K562 (cell line): ENCODE data around the gene EHD2. TPM values are rescaled to one million over a fixed set of nuclear protein-coding genes. Genes with fewer than 3 reads are reported as not detected.

Source experiments
- FIP1L1 ChIP-seq: fragments of 200-400 bp; formaldehyde crosslinking; IDR thresholded peaks from 2 replicates; pipeline ENCODE4 v1.6.1; 2018; ENCODE audit warnings: mild to moderate bottlenecking, low read depth, low read length; ENCODE audit not compliant: poor library complexity, severe bottlenecking
- GABPA ChIP-seq: fragments of 200-800 bp; sonication (Bioruptor generic); conservative IDR thresholded peaks from 2 replicates; pipeline ENCODE4 v1.6.1; 2016; ENCODE audit warnings: low read depth, missing genetic modification characterization, missing compliant biosample characterization
- KDM2B ChIP-seq: fragments of 250-450 bp; sonication (Bioruptor Pico); IDR thresholded peaks from 2 replicates; pipeline ENCODE4 v1.8.0; 2021; ENCODE audit warnings: mild to moderate bottlenecking, moderate library complexity
- LEF1 ChIP-seq: fragments of 450-650 bp; IDR thresholded peaks from 2 replicates; pipeline ENCODE4 v1.6.1; 2016; ENCODE audit warnings: mild to moderate bottlenecking
- MEIS2 ChIP-seq: fragments of 450-650 bp; IDR thresholded peaks from 2 replicates; pipeline ENCODE4 v1.6.1; 2014; ENCODE audit warnings: mild to moderate bottlenecking; ENCODE audit not compliant: partially characterized antibody
- MTA2 ChIP-seq: fragments of 450-650 bp; IDR thresholded peaks from 2 replicates; pipeline ENCODE4 v1.6.1; 2016; ENCODE audit warnings: low read depth
- NCOA6 ChIP-seq: fragments of 450-650 bp; IDR thresholded peaks from 2 replicates; pipeline ENCODE4 v1.6.1; 2017; ENCODE audit warnings: mild to moderate bottlenecking
- NCOR1 ChIP-seq: fragments of 450-650 bp; IDR thresholded peaks from 2 replicates; pipeline ENCODE4 v1.6.1; 2016; ENCODE audit warnings: mild to moderate bottlenecking, moderate library complexity
- PHB2 ChIP-seq: fragments of 450-650 bp; IDR thresholded peaks from 2 replicates; pipeline ENCODE4 v1.6.1; 2017; ENCODE audit warnings: low read depth
- POLR2AphosphoS2 ChIP-seq: IDR thresholded peaks from 2 replicates; pipeline ENCODE4 v1.6.1; 2012; ENCODE audit warnings: low read length, improper control_type of control experiment
- RBFOX2 ChIP-seq: fragments of 200-400 bp; formaldehyde crosslinking; IDR thresholded peaks from 2 replicates; pipeline ENCODE4 v1.6.1; 2017; ENCODE audit warnings: low read depth, mild to moderate bottlenecking, low read length, moderate library complexity
- SMARCB1 ChIP-seq: IDR thresholded peaks from 2 replicates; pipeline ENCODE4 v1.6.1; 2011; ENCODE audit warnings: improper control_type of control experiment, low read depth; ENCODE audit not compliant: insufficient read length
- TAF15 ChIP-seq: fragments of 200-400 bp; formaldehyde crosslinking; IDR thresholded peaks from 2 replicates; pipeline ENCODE4 v1.6.1; 2017; ENCODE audit warnings: mild to moderate bottlenecking, low read depth, low read length, moderate library complexity
- TEAD1 ChIP-seq, 2 experiments: fragments of 450-650 bp in 1 of 2; sonication (generic) in 1 of 2; formaldehyde crosslinking; IDR thresholded peaks; 2 replicates each; pipeline versions ENCODE4 v1.4.0 to v1.8.0; 2020 to 2022; ENCODE audit warnings: mild to moderate bottlenecking in 2 of 2, missing genetic modification reagents in 1 of 2
- TRIM28 ChIP-seq: fragments of 450-650 bp; IDR thresholded peaks from 2 replicates; pipeline ENCODE4 v1.6.1; 2017
- WHSC1 ChIP-seq: IDR thresholded peaks from one replicate; pipeline ENCODE4 v1.6.1; 2012; ENCODE audit warnings: low read length, control low read depth, inconsistent platforms
- ZNF184 ChIP-seq: sonication (generic); formaldehyde crosslinking; IDR thresholded peaks from 2 replicates; pipeline ENCODE4 v1.5.0; 2020; ENCODE audit warnings: missing genetic modification reagents
- polyA plus RNA-seq, 8 experiments: library from polyadenylated mRNA; depleted of rRNA in 4 of 8; stranded (reverse) in 5 of 8; unstranded in 3 of 8; fragments of >200 nt; fragmentation: Nextera tagmentation in 2 of 8; fragmentation: Illumina TruSeq in 1 of 8; extraction: Ambion mirVana in 2 of 8; extraction: Trizol in 1 of 8; gene quantifications; 2 replicates each; pipeline versions ENCODE4 v1.2.1 to v1.2.3, GENCODE V29; 2011 to 2014; ENCODE audit warnings: inconsistent platforms in 1 of 8, missing spikeins in 1 of 8
- total RNA-seq, 7 experiments: library from RNA; depleted of rRNA in 6 of 7; stranded (reverse); fragments of >200 nt in 6 of 7; fragmentation: Illumina TruSeq in 2 of 7; extraction: Trizol in 2 of 7; gene quantifications; 2 replicates each; pipeline versions ENCODE4 v1.2.1 to v1.2.3, GENCODE V29; 2011 to 2021; ENCODE audit warnings: low replicate concordance in 1 of 7
- TF ChIP-seq, protein P1 (sequence below): fragments of 450-650 bp; IDR thresholded peaks from 2 replicates; pipeline ENCODE4 v1.6.1; 2018; ENCODE audit not compliant: partially characterized antibody
- TF ChIP-seq, protein P2 (sequence below): fragments of 450-650 bp; formaldehyde crosslinking; IDR thresholded peaks from 2 replicates; pipeline ENCODE4 v1.4.0; 2022; ENCODE audit warnings: mild to moderate bottlenecking, moderate library complexity
- TF ChIP-seq, protein P3 (sequence below): fragments of 250-450 bp; sonication (Bioruptor Pico); IDR thresholded peaks from 2 replicates; pipeline ENCODE4 v1.5.0; 2020; ENCODE audit warnings: mild to moderate bottlenecking
- TF ChIP-seq, protein P4 (sequence below): fragments of 250-450 bp; sonication (Bioruptor Pico); IDR thresholded peaks from 2 replicates; pipeline ENCODE4 v1.9.0; 2021; ENCODE audit warnings: mild to moderate bottlenecking, inconsistent platforms

Gene EHD2
- total and polyA plus RNA-seq, 9 of the 15 experiments (the other 6 are each of a cell fraction or from before 2014, with no cell fraction given): 1.7 to 32.2 (median 3.0) TPM

DNA sequence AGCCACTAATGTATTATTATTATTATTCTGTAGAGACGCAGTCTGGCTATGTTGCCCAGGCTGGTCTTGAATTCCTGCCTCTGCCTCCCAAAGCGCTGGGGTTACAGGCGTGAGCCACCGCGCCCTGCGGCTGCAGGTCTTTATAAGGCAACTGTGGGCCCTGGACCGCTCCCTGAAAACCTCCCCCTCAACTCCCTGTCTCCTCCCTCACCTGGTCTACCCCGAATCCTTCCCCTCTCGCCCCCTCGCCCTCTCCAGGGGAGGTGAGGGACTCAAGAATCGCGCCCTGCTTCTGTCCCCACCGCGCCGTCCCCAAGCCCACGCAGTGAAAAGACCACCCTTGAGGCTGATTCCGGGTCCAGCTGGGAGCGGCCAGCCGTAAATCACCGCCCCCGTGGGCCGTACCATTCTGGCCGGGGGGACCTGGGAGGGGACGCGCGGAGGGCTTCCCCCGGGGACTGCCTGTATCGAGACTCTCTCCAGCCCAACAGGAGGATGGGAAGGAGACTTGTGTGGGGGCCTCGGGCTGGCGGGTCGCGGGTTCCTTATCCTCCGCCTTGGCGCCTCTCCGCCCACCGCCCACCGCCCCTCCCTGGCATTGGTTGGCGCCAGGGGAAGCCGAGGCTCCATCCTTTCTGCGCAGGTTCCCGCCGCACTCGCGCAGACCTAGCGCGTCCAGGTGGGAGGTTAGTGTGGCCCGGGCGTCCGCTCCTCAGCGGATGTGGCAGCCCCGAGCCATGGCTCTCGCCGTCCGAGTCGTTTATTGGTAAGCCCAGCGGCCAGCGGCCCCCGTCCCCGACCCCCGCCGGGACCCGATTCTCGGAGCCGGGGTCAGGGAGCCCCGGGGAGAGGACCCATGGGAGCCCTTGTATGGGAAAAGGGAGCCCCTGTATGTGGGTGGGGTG is 65.1 kb downstream of the EHD2 start, which contains the start of gene SELENOW (continued):
- TF ChIP-seq, protein P1, sequence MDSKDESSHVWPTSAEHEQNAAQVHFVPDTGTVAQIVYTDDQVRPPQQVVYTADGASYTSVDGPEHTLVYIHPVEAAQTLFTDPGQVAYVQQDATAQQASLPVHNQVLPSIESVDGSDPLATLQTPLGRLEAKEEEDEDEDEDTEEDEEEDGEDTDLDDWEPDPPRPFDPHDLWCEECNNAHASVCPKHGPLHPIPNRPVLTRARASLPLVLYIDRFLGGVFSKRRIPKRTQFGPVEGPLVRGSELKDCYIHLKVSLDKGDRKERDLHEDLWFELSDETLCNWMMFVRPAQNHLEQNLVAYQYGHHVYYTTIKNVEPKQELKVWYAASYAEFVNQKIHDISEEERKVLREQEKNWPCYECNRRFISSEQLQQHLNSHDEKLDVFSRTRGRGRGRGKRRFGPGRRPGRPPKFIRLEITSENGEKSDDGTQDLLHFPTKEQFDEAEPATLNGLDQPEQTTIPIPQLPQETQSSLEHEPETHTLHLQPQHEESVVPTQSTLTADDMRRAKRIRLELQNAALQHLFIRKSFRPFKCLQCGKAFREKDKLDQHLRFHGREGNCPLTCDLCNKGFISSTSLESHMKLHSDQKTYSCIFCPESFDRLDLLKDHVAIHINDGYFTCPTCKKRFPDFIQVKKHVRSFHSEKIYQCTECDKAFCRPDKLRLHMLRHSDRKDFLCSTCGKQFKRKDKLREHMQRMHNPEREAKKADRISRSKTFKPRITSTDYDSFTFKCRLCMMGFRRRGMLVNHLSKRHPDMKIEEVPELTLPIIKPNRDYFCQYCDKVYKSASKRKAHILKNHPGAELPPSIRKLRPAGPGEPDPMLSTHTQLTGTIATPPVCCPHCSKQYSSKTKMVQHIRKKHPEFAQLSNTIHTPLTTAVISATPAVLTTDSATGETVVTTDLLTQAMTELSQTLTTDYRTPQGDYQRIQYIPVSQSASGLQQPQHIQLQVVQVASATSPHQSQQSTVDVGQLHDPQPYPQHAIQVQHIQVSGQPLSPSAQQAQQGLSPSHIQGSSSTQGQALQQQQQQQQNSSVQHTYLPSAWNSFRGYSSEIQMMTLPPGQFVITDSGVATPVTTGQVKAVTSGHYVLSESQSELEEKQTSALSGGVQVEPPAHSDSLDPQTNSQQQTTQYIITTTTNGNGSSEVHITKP: peak; percentile 100
- TF ChIP-seq NCOR1: no peak
- peak; percentile 94 for TF ChIP-seq RBFOX2
- TF ChIP-seq KDM2B (CRISPR knock-in tag): peak; percentile 85; the same call in 1 of the 2 replicates
- no peak for TF ChIP-seq NCOA6
- TF ChIP-seq, protein P2, sequence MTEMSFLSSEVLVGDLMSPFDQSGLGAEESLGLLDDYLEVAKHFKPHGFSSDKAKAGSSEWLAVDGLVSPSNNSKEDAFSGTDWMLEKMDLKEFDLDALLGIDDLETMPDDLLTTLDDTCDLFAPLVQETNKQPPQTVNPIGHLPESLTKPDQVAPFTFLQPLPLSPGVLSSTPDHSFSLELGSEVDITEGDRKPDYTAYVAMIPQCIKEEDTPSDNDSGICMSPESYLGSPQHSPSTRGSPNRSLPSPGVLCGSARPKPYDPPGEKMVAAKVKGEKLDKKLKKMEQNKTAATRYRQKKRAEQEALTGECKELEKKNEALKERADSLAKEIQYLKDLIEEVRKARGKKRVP (CRISPR knock-in tag): no peak
- no peak for TF ChIP-seq POLR2AphosphoS2
- peak in 1 of 2 experiments; percentile 66; a peak in 2 of 4 replicates for TF ChIP-seq TEAD1 (CRISPR knock-in tag; IDR thresholded peaks at IDR 0.05)
- TF ChIP-seq WHSC1: no peak
- no peak for TF ChIP-seq ZNF184 (CRISPR knock-in tag)
- peak; percentile 27; the same call in 1 of the 2 replicates for TF ChIP-seq GABPA (tag)
- TF ChIP-seq, protein P3, sequence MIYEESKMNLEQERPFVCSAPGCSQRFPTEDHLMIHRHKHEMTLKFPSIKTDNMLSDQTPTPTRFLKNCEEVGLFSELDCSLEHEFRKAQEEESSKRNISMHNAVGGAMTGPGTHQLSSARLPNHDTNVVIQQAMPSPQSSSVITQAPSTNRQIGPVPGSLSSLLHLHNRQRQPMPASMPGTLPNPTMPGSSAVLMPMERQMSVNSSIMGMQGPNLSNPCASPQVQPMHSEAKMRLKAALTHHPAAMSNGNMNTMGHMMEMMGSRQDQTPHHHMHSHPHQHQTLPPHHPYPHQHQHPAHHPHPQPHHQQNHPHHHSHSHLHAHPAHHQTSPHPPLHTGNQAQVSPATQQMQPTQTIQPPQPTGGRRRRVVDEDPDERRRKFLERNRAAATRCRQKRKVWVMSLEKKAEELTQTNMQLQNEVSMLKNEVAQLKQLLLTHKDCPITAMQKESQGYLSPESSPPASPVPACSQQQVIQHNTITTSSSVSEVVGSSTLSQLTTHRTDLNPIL (CRISPR knock-in tag): no peak
- TF ChIP-seq PHB2: no peak
- TF ChIP-seq LEF1: 0 out of 2 replicates have a peak, but pooled peaks have one; percentile 61
- TF ChIP-seq, protein P4, sequence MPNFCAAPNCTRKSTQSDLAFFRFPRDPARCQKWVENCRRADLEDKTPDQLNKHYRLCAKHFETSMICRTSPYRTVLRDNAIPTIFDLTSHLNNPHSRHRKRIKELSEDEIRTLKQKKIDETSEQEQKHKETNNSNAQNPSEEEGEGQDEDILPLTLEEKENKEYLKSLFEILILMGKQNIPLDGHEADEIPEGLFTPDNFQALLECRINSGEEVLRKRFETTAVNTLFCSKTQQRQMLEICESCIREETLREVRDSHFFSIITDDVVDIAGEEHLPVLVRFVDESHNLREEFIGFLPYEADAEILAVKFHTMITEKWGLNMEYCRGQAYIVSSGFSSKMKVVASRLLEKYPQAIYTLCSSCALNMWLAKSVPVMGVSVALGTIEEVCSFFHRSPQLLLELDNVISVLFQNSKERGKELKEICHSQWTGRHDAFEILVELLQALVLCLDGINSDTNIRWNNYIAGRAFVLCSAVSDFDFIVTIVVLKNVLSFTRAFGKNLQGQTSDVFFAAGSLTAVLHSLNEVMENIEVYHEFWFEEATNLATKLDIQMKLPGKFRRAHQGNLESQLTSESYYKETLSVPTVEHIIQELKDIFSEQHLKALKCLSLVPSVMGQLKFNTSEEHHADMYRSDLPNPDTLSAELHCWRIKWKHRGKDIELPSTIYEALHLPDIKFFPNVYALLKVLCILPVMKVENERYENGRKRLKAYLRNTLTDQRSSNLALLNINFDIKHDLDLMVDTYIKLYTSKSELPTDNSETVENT: peak; percentile 82
- TF ChIP-seq SMARCB1: no peak
- peak; percentile 96 for TF ChIP-seq MEIS2
- no peak for TF ChIP-seq MTA2
- TF ChIP-seq TRIM28: peak; percentile 38; the same call in 1 of the 2 replicates
- TF ChIP-seq TAF15: no peak
- peak; percentile 83 for TF ChIP-seq FIP1L1
